ENCODE results near the gene TRMT6. TPM values are rescaled to one million over a fixed set of nuclear protein-coding genes. Genes with fewer than 3 reads are reported as not detected.

TRMT6 gene
- total RNA-seq, 1 donor from 2014 or later = 11.9 TPM

DNA sequence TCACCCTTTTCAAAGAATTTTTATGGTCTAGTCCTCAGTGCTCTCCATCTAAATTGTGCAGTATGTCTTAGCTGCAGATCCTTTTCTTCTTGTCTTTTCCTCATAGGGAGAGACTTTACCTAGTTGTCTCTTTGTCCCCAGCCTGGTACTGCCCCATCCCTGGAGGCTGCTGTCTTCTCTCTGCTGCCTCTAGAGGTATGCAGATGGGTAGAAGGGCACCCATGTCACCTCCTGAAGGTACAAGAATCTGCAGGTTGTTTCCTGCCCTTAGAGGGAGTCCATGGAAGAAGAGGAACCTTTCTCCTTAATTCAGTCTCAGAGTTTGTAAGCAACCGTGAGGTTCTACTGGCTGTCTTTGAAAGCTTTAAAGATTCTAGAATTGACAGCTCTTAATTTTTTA lies 39.2 kb upstream of the TRMT6 start:
- DNase-seq (ENCODE audit: extremely low spot score, unreplicated experiment) = no peak
- Mint-ChIP-seq H3K9me3 (no peaks in the 10 kb centered on the region), H3K27me3 (no peaks in the 10 kb centered on the region), H3K4me3 (no peak overlapping the region), H3K27ac (no peak overlapping the region), H3K4me1 (ENCODE audit: unreplicated experiment) (no peaks in the 10 kb centered on the region), H3K36me3 (peaks cover 21% of the 10 kb centered on the region)
- TF ChIP-seq, protein P1, sequence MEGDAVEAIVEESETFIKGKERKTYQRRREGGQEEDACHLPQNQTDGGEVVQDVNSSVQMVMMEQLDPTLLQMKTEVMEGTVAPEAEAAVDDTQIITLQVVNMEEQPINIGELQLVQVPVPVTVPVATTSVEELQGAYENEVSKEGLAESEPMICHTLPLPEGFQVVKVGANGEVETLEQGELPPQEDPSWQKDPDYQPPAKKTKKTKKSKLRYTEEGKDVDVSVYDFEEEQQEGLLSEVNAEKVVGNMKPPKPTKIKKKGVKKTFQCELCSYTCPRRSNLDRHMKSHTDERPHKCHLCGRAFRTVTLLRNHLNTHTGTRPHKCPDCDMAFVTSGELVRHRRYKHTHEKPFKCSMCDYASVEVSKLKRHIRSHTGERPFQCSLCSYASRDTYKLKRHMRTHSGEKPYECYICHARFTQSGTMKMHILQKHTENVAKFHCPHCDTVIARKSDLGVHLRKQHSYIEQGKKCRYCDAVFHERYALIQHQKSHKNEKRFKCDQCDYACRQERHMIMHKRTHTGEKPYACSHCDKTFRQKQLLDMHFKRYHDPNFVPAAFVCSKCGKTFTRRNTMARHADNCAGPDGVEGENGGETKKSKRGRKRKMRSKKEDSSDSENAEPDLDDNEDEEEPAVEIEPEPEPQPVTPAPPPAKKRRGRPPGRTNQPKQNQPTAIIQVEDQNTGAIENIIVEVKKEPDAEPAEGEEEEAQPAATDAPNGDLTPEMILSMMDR (conservative IDR thresholded peaks at IDR 0.05) = no peak

DNA sequence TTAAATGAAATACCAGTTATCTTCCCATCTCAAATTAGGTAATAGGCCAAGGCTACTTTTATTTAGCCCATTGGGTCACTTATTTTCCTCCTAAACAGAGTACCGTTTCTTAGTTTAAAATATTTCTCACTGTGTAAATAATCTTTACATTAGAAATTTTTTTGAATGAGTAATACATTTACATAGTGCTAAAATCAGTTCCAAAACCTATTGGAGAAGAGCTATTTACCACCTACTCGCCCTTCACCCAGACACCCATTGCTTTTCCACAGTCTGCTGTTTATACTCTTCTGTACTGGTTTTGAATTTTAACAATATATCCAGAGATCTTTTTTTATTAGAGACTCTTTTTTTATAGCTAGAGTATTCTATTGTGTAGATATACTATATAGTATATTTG lies 37.0 kb upstream of the TRMT6 start:
- no peak for DNase-seq (ENCODE audit: extremely low spot score, unreplicated experiment)
- Mint-ChIP-seq H3K27ac (no peak overlapping the region), H3K9me3 (no peaks in the 10 kb centered on the region), H3K4me1 (ENCODE audit: unreplicated experiment) (no peaks in the 10 kb centered on the region), H3K4me3 (no peak overlapping the region), H3K36me3 (peaks cover 24% of the 10 kb centered on the region), H3K27me3 (no peaks in the 10 kb centered on the region)
- TF ChIP-seq, protein P1 (conservative IDR thresholded peaks at IDR 0.05) = no peak

DNA sequence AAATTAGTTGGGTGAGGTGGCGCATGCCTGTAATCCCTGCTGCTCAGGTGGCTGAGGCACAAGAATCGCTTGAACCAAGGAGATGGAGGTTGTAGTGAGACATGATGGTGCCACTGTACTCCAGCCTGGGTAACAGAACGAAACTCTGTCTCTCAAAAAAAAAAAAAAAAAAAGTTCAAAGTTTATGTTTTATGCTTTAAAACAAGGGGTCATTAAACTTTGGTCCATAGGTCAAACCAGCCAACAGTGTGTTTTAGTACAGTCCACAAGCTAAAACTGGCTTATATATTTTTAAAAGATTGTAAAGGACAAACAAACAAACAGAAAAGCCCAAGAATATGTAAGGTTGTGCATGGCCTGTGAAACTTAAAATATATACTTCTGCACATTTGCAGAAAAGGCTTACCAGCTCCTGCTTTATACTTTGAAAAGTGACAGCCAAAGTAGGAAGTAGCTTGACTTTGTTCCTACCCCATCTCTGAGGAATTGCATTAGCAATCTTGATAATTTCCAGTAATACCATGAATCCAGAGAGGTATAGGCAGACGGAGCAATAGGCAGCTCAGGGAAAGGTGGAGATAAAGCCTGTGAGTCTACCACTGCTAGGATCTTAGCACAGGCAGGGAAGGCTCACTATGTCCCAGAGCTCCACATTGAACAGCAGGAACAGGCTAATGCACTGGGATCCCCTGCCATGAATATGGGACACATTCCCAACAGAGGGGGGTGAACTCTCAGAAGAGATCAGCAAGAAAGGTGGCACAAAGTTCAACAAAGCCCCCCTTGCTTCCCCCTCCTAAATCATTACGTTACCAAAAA lies 30.6 kb upstream of the TRMT6 start:
- Mint-ChIP-seq H3K9me3 (no peaks in the 10 kb centered on the region), H3K27ac (no peak overlapping the region), H3K4me1 (ENCODE audit: unreplicated experiment) (no peaks in the 10 kb centered on the region), H3K27me3 (no peaks in the 10 kb centered on the region), H3K36me3 (peaks cover 16% of the 10 kb centered on the region), H3K4me3 (no peak overlapping the region)
- no peak for DNase-seq (ENCODE audit: extremely low spot score, unreplicated experiment)
- TF ChIP-seq, protein P1 (conservative IDR thresholded peaks at IDR 0.05) = no peak

DNA sequence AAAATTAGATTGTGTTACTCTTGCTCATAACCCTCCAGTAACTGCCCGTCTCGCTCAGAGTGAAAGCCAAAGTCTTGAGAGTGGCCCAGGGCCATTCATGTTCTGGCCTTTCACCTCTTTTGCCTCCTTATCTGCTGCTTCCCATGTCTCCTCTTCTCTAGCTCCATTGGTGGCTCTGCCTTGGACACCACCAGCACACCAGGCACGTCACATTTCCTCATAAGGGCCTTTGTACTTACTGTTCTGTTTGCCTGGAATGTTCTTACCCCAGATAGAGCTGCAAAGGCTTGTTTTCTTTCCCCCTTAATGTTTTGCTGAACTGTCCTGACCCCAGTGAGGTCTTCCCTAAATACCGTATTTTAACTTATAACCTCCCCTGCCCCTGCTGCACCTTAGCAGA lies 29.5 kb upstream of the TRMT6 start:
- H3K36me3 Mint-ChIP-seq = peaks cover 13% of the 10 kb centered on the region
- no peaks in the 10 kb centered on the region for H3K9me3 Mint-ChIP-seq
- TF ChIP-seq, protein P1 (conservative IDR thresholded peaks at IDR 0.05) = no peak
- no peaks in the 10 kb centered on the region for H3K27me3 Mint-ChIP-seq
- H3K4me1 Mint-ChIP-seq (ENCODE audit: unreplicated experiment) = no peaks in the 10 kb centered on the region
- no peak overlapping the region for H3K4me3 Mint-ChIP-seq
- no peak overlapping the region for H3K27ac Mint-ChIP-seq
- no peak for DNase-seq (ENCODE audit: extremely low spot score, unreplicated experiment)

DNA sequence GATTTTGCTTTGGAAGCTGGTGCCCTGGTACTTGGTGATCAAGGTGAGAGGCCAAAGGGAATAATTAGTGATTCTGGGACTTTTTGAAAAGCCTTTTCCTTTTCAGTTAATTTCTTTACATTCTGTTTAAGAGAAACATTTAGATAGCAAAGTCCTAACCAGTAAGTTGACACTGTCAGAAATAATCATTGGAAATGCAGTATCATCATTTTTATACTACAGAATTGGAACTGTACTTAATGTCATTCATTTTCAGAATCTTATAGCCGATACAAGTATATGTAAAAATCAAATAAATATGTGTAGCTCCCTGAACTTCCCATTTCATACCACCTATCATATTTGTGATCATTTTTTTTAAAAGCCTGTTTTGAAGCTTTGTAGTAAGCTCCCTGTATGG lies 27.6 kb upstream of the TRMT6 start:
- Mint-ChIP-seq H3K27me3 (no peaks in the 10 kb centered on the region), H3K27ac (no peak overlapping the region), H3K9me3 (no peaks in the 10 kb centered on the region), H3K36me3 (peaks cover 7% of the 10 kb centered on the region), H3K4me3 (no peak overlapping the region), H3K4me1 (ENCODE audit: unreplicated experiment) (no peaks in the 10 kb centered on the region)
- no peak for DNase-seq (ENCODE audit: extremely low spot score, unreplicated experiment)
- TF ChIP-seq, protein P1 (conservative IDR thresholded peaks at IDR 0.05) = no peak

Measured in type B pancreatic cell (in vitro differentiated cells).